H1 (cell line): ENCODE data around the gene PARD3. TPM values are rescaled to one million over a fixed set of nuclear protein-coding genes. Genes with fewer than 3 reads are reported as not detected.

Experiments
- CHD1 ChIP-seq: IDR thresholded peaks from 2 replicates; pipeline ENCODE4 v1.6.1; 2012; ENCODE audit warnings: low read depth, low read length, improper control_type of control experiment
- POLR2AphosphoS5 ChIP-seq: IDR thresholded peaks from 2 replicates; pipeline ENCODE4 v1.6.1; 2011; ENCODE audit warnings: low read depth, low read length
- TAF1 ChIP-seq: IDR thresholded peaks from 2 replicates; pipeline ENCODE4 v1.6.1; 2011; ENCODE audit warnings: mild to moderate bottlenecking, low read depth, low read length
- polyA plus RNA-seq, 7 experiments: library from polyadenylated mRNA; depleted of rRNA in 3 of 7; stranded (reverse) in 5 of 7; unstranded in 2 of 7; fragments of >200 nt in 5 of 7; fragments of 200-250 nt in 2 of 7; gene quantifications; 1 replicate in 5 of 7; 2 replicates in 1 of 7; 4 replicates in 1 of 7; pipeline versions ENCODE4 v1.2.1 to v1.2.3, GENCODE V29; 2011 to 2013; ENCODE audit warnings: missing spikeins in 2 of 7, mixed read lengths in 2 of 7
- total RNA-seq: library from RNA; stranded (reverse); fragmentation: NEBNext Ultra II Directional; extraction: Animal tissue kit (Norgen Biotek cat#: 25700); gene quantifications from 2 replicates; pipeline ENCODE4 v1.2.1, GENCODE V29; 2021
- TF ChIP-seq, protein P1 (sequence below): fragments of 300-600 bp; sonication (generic); IDR thresholded peaks from 2 replicates; pipeline ENCODE4 v1.7.1; 2012; ENCODE audit warnings: low read length, moderate library complexity, mild to moderate bottlenecking, inconsistent platforms; ENCODE audit not compliant: insufficient replicate concordance

Gene PARD3
- total and polyA plus RNA-seq, 2 of the 8 experiments (the other 6 are each of a cell fraction or from before 2014, with no cell fraction given) = 19.7 to 49.1 TPM

DNA sequence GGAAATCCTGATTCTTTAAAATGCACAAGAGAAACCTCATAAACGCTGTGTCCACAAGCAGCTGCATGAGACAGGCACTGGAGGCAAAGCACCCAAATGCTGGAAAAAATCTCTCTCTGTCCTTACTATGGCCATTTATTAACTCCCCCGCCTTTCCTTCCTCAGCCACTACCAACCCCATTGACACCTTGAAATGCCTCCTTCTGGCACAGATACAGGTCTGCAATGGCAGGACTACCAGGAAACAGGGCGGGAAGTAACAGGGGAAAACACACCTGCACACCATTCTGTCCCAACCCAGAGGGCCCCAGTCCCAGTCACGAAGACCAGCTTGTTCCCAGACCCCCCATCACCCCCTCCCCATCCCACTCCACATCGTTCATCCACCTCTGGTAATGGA lies 224.3 kb downstream of the PARD3 start (continued):
- TF ChIP-seq, protein P1, sequence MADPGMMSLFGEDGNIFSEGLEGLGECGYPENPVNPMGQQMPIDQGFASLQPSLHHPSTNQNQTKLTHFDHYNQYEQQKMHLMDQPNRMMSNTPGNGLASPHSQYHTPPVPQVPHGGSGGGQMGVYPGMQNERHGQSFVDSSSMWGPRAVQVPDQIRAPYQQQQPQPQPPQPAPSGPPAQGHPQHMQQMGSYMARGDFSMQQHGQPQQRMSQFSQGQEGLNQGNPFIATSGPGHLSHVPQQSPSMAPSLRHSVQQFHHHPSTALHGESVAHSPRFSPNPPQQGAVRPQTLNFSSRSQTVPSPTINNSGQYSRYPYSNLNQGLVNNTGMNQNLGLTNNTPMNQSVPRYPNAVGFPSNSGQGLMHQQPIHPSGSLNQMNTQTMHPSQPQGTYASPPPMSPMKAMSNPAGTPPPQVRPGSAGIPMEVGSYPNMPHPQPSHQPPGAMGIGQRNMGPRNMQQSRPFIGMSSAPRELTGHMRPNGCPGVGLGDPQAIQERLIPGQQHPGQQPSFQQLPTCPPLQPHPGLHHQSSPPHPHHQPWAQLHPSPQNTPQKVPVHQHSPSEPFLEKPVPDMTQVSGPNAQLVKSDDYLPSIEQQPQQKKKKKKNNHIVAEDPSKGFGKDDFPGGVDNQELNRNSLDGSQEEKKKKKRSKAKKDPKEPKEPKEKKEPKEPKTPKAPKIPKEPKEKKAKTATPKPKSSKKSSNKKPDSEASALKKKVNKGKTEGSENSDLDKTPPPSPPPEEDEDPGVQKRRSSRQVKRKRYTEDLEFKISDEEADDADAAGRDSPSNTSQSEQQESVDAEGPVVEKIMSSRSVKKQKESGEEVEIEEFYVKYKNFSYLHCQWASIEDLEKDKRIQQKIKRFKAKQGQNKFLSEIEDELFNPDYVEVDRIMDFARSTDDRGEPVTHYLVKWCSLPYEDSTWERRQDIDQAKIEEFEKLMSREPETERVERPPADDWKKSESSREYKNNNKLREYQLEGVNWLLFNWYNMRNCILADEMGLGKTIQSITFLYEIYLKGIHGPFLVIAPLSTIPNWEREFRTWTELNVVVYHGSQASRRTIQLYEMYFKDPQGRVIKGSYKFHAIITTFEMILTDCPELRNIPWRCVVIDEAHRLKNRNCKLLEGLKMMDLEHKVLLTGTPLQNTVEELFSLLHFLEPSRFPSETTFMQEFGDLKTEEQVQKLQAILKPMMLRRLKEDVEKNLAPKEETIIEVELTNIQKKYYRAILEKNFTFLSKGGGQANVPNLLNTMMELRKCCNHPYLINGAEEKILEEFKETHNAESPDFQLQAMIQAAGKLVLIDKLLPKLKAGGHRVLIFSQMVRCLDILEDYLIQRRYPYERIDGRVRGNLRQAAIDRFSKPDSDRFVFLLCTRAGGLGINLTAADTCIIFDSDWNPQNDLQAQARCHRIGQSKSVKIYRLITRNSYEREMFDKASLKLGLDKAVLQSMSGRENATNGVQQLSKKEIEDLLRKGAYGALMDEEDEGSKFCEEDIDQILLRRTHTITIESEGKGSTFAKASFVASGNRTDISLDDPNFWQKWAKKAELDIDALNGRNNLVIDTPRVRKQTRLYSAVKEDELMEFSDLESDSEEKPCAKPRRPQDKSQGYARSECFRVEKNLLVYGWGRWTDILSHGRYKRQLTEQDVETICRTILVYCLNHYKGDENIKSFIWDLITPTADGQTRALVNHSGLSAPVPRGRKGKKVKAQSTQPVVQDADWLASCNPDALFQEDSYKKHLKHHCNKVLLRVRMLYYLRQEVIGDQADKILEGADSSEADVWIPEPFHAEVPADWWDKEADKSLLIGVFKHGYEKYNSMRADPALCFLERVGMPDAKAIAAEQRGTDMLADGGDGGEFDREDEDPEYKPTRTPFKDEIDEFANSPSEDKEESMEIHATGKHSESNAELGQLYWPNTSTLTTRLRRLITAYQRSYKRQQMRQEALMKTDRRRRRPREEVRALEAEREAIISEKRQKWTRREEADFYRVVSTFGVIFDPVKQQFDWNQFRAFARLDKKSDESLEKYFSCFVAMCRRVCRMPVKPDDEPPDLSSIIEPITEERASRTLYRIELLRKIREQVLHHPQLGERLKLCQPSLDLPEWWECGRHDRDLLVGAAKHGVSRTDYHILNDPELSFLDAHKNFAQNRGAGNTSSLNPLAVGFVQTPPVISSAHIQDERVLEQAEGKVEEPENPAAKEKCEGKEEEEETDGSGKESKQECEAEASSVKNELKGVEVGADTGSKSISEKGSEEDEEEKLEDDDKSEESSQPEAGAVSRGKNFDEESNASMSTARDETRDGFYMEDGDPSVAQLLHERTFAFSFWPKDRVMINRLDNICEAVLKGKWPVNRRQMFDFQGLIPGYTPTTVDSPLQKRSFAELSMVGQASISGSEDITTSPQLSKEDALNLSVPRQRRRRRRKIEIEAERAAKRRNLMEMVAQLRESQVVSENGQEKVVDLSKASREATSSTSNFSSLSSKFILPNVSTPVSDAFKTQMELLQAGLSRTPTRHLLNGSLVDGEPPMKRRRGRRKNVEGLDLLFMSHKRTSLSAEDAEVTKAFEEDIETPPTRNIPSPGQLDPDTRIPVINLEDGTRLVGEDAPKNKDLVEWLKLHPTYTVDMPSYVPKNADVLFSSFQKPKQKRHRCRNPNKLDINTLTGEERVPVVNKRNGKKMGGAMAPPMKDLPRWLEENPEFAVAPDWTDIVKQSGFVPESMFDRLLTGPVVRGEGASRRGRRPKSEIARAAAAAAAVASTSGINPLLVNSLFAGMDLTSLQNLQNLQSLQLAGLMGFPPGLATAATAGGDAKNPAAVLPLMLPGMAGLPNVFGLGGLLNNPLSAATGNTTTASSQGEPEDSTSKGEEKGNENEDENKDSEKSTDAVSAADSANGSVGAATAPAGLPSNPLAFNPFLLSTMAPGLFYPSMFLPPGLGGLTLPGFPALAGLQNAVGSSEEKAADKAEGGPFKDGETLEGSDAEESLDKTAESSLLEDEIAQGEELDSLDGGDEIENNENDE = no peak
- TF ChIP-seq TAF1 = no peak
- TF ChIP-seq CHD1 = no peak
- no peak for TF ChIP-seq POLR2AphosphoS5
